Activated T-helper 1 cell treated with anti-CD3 and anti-CD28 coated beads, Interleukin-12 subunit alpha, Interleukin-12 subunit beta, Interleukin-2, Interleukin-4 antibody, amounts not matched to agents 30 ng/mL and 10 ng/mL and 1 ng/mL, durations not matched to agents 14 hours and 24 hours and 36 hours (primary cell): ENCODE results near the gene ADAM12. TPM values are rescaled to one million over a fixed set of nuclear protein-coding genes. Genes with fewer than 3 reads are reported as not detected.

Experiments used
- DNase-seq: peaks from one replicate; pipeline ENCODE4 v3.0.0; 2021; ENCODE audit warnings: low spot score
- H3K27ac Mint-ChIP-seq: one replicate; pipeline ENCODE4 v1.8.0; 2021; ENCODE audit warnings: mild to moderate bottlenecking, mixed read lengths
- H3K27me3 Mint-ChIP-seq: one replicate; pipeline ENCODE4 v1.8.0; 2022; ENCODE audit warnings: mild to moderate bottlenecking, moderate library complexity, mixed read lengths; ENCODE audit not compliant: insufficient read depth
- H3K36me3 Mint-ChIP-seq: one replicate; pipeline ENCODE4 v1.8.0; 2021; ENCODE audit warnings: low read depth, mixed read lengths
- H3K4me1 Mint-ChIP-seq: one replicate; pipeline ENCODE4 v1.8.0; 2021; ENCODE audit warnings: low read depth, mixed read lengths
- H3K4me3 Mint-ChIP-seq: one replicate; pipeline ENCODE4 v1.8.0; 2021; ENCODE audit warnings: mild to moderate bottlenecking, moderate library complexity, mixed read lengths
- H3K9me3 Mint-ChIP-seq: one replicate; pipeline ENCODE4 v1.8.0; 2021; ENCODE audit warnings: mixed read lengths
- intact Hi-C: fragments of 100-400 bp; cut with micrococcal nuclease; formaldehyde crosslinking; loops from one replicate; pipeline ENCODE4 v1.15.1; 2024
- total RNA-seq: library from RNA; stranded (reverse); gene quantifications from 2 replicates; pipeline ENCODE4 v1.2.3, GENCODE V29; 2022

ADAM12 gene
- total RNA-seq, 1 donor from 2014 or later: not detected

- Mint-ChIP-seq H3K27ac (no peak overlapping the region), H3K4me1 (no peaks in the 10 kb centered on the region), H3K4me3 (no peak overlapping the region), H3K9me3 (peaks cover 13% of the 10 kb centered on the region), H3K36me3 (no peaks in the 10 kb centered on the region), H3K27me3 (peaks cover 2% of the 10 kb centered on the region)
- intact Hi-C loops: no loop called here
- no peak for DNase-seq
Observed at GRCh38 chr10:126146771-126147170, 241.5 kb downstream of the ADAM12 start.

GRCh38 chr10:126143117-126143516 is 245.2 kb downstream of the ADAM12 start:
- Mint-ChIP-seq H3K4me1 (no peaks in the 10 kb centered on the region), H3K4me3 (no peak overlapping the region), H3K27ac (no peak overlapping the region), H3K27me3 (no peaks in the 10 kb centered on the region), H3K9me3 (peaks cover 13% of the 10 kb centered on the region), H3K36me3 (no peaks in the 10 kb centered on the region)
- intact Hi-C loops: no loop called here
- no peak for DNase-seq

GRCh38 chr10:126140746-126141273 is 247.5 kb downstream of the ADAM12 start:
- no peak overlapping the region for H3K27ac Mint-ChIP-seq
- no peak for DNase-seq
- intact Hi-C loops: no loop called here
- peaks cover 13% of the 10 kb centered on the region for H3K9me3 Mint-ChIP-seq
- H3K36me3 Mint-ChIP-seq: no peaks in the 10 kb centered on the region
- peaks cover 2% of the 10 kb centered on the region for H3K27me3 Mint-ChIP-seq
- H3K4me3 Mint-ChIP-seq: no peak overlapping the region
- H3K4me1 Mint-ChIP-seq: no peaks in the 10 kb centered on the region

- Mint-ChIP-seq H3K27me3 (peaks cover 2% of the 10 kb centered on the region), H3K36me3 (no peaks in the 10 kb centered on the region), H3K4me3 (no peak overlapping the region), H3K9me3 (peaks cover 5% of the 10 kb centered on the region), H3K27ac (no peak overlapping the region), H3K4me1 (no peaks in the 10 kb centered on the region)
- intact Hi-C loops: no loop called here
- no peak for DNase-seq
Observed at GRCh38 chr10:126137562-126138221, 250.6 kb downstream of the ADAM12 start.

DNA sequence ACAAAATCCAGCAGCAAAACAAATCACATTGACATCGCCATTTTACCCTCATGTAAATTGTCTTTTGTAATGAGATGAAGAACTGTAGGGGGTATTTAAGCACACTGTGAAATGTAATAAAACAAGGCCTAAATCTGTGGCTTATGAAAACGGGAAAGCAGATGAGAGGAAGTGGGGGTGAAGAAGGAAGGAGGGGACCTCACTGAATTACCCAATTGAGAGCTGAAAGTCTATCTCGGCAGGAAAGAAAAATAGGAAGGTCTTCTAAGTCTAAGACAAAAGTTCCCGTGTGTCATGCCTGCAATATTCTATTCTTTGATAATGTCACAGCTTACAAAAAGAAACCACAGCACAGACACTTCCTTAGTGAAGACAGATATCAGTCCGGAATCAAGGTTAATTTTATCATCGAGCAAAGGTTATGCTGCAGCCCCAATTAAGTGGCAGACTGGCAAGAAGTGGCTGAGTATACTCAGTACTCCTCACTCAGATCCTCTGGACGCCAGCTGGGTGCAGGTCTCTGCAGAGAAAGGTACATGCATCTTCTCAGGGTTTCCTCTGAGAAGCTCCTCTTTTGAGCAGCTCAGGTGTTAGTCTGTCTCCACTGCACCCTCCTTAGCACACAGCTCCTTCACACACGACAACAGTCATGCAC is 252.2 kb downstream of the ADAM12 start:
- Mint-ChIP-seq H3K27me3 (peaks cover 2% of the 10 kb centered on the region), H3K27ac (no peak overlapping the region), H3K4me1 (no peaks in the 10 kb centered on the region), H3K36me3 (no peaks in the 10 kb centered on the region), H3K9me3 (no peaks in the 10 kb centered on the region), H3K4me3 (peak overlapping the region; percentile 17)
- DNase-seq: no peak
- intact Hi-C loops: no loop called here

DNA sequence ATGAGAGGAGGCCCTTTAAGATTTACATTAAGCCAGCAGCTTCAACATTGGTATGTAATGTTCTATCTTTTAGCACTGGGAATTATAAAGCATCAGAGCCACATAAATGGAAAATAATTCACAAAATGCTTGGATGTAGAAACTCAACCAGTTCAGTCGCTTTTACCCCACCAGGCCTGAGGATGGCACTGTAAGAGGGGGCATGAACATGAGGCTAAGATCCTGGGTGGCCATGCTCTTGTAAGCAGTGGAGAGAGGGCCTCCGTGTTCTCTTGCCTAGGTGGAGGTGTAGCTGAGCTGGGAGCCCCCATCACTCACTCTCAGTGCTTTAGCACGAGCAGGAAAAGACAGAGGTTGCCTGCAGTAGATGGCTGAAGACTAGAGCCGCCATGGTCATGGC is 253.1 kb downstream of the ADAM12 start:
- Mint-ChIP-seq H3K27ac (no peak overlapping the region), H3K27me3 (peaks cover 2% of the 10 kb centered on the region), H3K9me3 (no peaks in the 10 kb centered on the region), H3K4me3 (no peak overlapping the region), H3K4me1 (no peaks in the 10 kb centered on the region), H3K36me3 (no peaks in the 10 kb centered on the region)
- intact Hi-C loops: no loop called here
- DNase-seq: no peak

DNA sequence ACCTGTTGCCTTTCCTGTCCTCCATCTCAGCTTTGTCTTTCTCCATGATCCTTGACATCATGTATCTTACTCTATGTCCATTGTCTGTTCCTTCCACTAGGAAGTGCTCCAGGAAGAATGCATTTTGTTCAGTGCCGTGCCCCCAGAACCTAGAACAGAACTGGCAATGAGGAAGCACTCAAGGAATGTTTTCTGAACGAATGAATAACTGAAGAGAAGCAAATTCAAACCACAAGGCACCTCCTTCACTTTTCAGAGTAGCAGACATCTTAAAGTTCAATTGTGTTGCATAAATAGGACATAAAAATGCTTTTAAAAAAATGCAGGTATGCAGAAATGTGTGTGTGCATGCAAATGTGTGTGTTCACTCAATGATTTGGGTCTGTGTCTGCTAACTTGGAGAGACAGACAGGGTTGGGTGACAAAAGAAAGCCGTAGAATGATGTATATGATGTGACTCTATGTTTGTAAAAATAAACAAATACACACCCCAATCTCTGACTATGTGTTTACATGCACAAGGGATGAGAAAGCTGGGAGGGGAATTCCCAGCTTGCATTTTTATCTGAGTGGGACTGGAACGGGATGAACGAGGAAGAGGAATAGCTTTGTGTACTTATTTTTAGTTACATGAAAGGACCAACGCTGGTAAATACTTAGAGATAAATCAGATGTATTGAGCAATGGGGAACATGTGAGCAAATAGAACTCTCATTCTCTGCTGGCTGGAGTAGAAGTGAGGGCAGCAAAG is 254.2 kb downstream of the ADAM12 start:
- no peak overlapping the region for H3K4me3 Mint-ChIP-seq
- intact Hi-C loops: no loop called here

DNA sequence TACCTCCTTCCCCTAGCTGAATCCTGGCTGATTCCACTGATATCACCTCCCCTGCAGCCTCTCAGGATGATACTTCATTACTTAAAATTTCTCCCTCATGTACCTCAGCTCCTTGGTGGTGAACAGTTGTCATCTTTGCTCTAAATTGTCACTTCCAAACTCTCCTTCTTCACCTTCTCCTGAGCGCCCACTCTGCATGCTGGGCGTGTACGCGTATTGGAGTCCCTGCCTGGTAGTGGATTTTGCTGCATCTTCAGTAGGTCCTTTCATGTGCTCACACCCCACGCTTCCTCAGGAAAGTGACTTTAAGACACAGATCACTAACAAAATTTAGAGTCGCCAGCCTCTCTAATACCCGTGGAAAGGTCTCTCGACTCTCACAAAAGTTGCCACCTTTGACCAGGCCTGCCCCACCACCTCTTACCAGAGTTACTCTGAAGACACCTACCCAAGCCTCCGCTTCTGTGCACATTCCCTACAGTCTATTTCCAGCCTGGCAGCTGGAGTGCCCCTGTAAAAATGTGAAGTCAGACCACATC is 255.1 kb downstream of the ADAM12 start:
- H3K27me3 Mint-ChIP-seq: peaks cover 2% of the 10 kb centered on the region
- no peak overlapping the region for H3K27ac Mint-ChIP-seq
- no peak overlapping the region for H3K4me3 Mint-ChIP-seq
- H3K4me1 Mint-ChIP-seq: no peaks in the 10 kb centered on the region
- H3K36me3 Mint-ChIP-seq: no peaks in the 10 kb centered on the region
- no peaks in the 10 kb centered on the region for H3K9me3 Mint-ChIP-seq
- intact Hi-C loops: no loop called here
- no peak for DNase-seq

More for the DNA sequence above, 254.2 kb downstream of the ADAM12 start:
- Mint-ChIP-seq H3K9me3 (no peaks in the 10 kb centered on the region), H3K4me1 (no peaks in the 10 kb centered on the region), H3K27ac (no peak overlapping the region), H3K36me3 (no peaks in the 10 kb centered on the region), H3K27me3 (peaks cover 2% of the 10 kb centered on the region)
- no peak for DNase-seq

DNA sequence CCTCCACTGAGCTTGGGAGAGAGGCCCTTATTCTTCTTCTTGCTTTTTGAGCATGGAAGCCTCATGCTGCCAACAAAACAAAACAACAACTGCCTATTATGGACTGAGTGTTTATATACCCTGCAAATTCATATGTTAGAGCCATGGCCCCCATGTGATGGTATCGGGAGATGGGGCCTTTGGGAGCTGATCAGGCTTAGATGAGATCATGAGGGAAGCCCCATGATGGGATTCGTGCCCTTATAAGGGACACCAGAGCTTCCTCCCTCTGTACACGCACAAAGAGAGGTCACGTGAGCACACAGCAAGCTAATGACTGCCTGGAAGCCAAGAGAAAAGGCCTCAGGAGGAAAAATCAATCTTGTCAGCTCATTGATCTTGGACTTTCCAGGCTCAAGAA is 256.9 kb downstream of the ADAM12 start:
- no peaks in the 10 kb centered on the region for H3K4me1 Mint-ChIP-seq
- DNase-seq: no peak
- intact Hi-C loops: no loop called here
- H3K9me3 Mint-ChIP-seq: no peaks in the 10 kb centered on the region
- no peak overlapping the region for H3K27ac Mint-ChIP-seq
- H3K36me3 Mint-ChIP-seq: no peaks in the 10 kb centered on the region
- H3K27me3 Mint-ChIP-seq: peaks cover 2% of the 10 kb centered on the region
- no peak overlapping the region for H3K4me3 Mint-ChIP-seq

- no peaks in the 10 kb centered on the region for H3K36me3 Mint-ChIP-seq
- DNase-seq: no peak
Observed at GRCh38 chr10:126130271-126130710, 258.0 kb downstream of the ADAM12 start.

GRCh38 chr10:126129026-126129425 is 259.3 kb downstream of the ADAM12 start:
- no peaks in the 10 kb centered on the region for H3K9me3 Mint-ChIP-seq
- no peaks in the 10 kb centered on the region for H3K36me3 Mint-ChIP-seq
- intact Hi-C loops: no loop called here
- no peak for DNase-seq
- H3K27ac Mint-ChIP-seq: no peak overlapping the region
- no peak overlapping the region for H3K4me3 Mint-ChIP-seq
- H3K27me3 Mint-ChIP-seq: no peaks in the 10 kb centered on the region
- no peaks in the 10 kb centered on the region for H3K4me1 Mint-ChIP-seq

More at GRCh38 chr10:126130271-126130710, 258.0 kb downstream of the ADAM12 start:
- Mint-ChIP-seq H3K27ac (no peak overlapping the region), H3K27me3 (no peaks in the 10 kb centered on the region), H3K4me3 (no peak overlapping the region), H3K4me1 (no peaks in the 10 kb centered on the region), H3K9me3 (no peaks in the 10 kb centered on the region)
- intact Hi-C loops: no loop called here

- H3K27me3 Mint-ChIP-seq: no peaks in the 10 kb centered on the region
- DNase-seq: no peak
- H3K9me3 Mint-ChIP-seq: no peaks in the 10 kb centered on the region
- H3K4me3 Mint-ChIP-seq: no peak overlapping the region
- no peak overlapping the region for H3K27ac Mint-ChIP-seq
- H3K36me3 Mint-ChIP-seq: no peaks in the 10 kb centered on the region
- H3K4me1 Mint-ChIP-seq: no peaks in the 10 kb centered on the region
- intact Hi-C loops: no loop called here
Observed at GRCh38 chr10:126128581-126128980, 259.7 kb downstream of the ADAM12 start.
